Prostate gland (tissue), 2 donors: ENCODE results near the gene HCFC1R1. TPM values are rescaled to one million over a fixed set of nuclear protein-coding genes. Genes with fewer than 3 reads are reported as not detected.
"Not testable (repeated sequence)": the region's sequence is repeated elsewhere in the genome, so short reads cannot be mapped to it uniquely, and the experiment has no call there.

Source experiments
- DNase-seq: peaks from one replicate; pipeline ENCODE4 v3.0.0-alpha.2; 2019; ENCODE audit warnings: low spot score
- H3K27ac ChIP-seq, 2 donors: fragments of 200-600 bp; sonication (generic); 2 replicates each; pipeline ENCODE4 v1.5.1; 2017 to 2019
- H3K27me3 ChIP-seq: fragments of 200-600 bp; sonication (generic); replicated peaks from 2 replicates; pipeline ENCODE4 v1.5.1; 2019; ENCODE audit not compliant: insufficient read depth
- H3K36me3 ChIP-seq, 2 donors: fragments of 200-600 bp; sonication (generic); 1 replicate in 1 of 2; 2 replicates in 1 of 2; pipeline versions ENCODE4 v1.5.1 to v1.8.1; 2017 to 2019
- H3K4me1 ChIP-seq: fragments of 200-600 bp; sonication (generic); replicated peaks from 2 replicates; pipeline ENCODE4 v1.5.1; 2019
- H3K4me3 ChIP-seq, 2 donors: fragments of 200-600 bp; sonication (generic); 2 replicates each; pipeline ENCODE4 v1.5.1; 2017 to 2019
- H3K9me3 ChIP-seq: fragments of 200-600 bp; sonication (generic); 2 replicates; pipeline ENCODE4 v1.5.1; 2017
- CTCF ChIP-seq, 4 experiments: fragments of 200-600 bp in 2 of 4; fragments of 450-650 bp in 2 of 4; sonication (generic) in 2 of 4; IDR thresholded peaks; 1 replicate in 3 of 4; 2 replicates in 1 of 4; pipeline ENCODE4 v1.5.1; 2016 to 2019; ENCODE audit warnings: antibody characterized with exemption in 4 of 4, mild to moderate bottlenecking in 2 of 4, moderate library complexity in 2 of 4
- POLR2A ChIP-seq: fragments of 450-650 bp; IDR thresholded peaks from one replicate; pipeline ENCODE4 v1.6.1; 2016; ENCODE audit warnings: antibody characterized with exemption, mild to moderate bottlenecking
- POLR2AphosphoS5 ChIP-seq: sonication (generic); formaldehyde crosslinking; IDR thresholded peaks from one replicate; pipeline ENCODE4 v1.6.1; 2017; ENCODE audit warnings: antibody characterized with exemption
- WGBS: methylation state at CpG from one replicate; pipeline ENCODE4 v1.1.5; 2018; 5-methylcytosine and 5-hydroxymethylcytosine counted together
- intact Hi-C: fragments of 100-400 bp; cut with DNase I; formaldehyde crosslinking; loops from one replicate; pipeline ENCODE4 v1.14.2; 2022
- total RNA-seq, 2 donors: library from RNA; depleted of rRNA; stranded (reverse); fragments of >200 nt; gene quantifications; one replicate each; pipeline ENCODE4 v1.1.0, GENCODE V29; 2016

The HCFC1R1 gene
- total RNA-seq, 2 donors from 2014 or later: 52.4 to 67.0 TPM

- H3K27me3 ChIP-seq: no peaks in the 10 kb centered on the region
- DNase-seq: no peak
- H3K4me1 ChIP-seq: peaks cover 7% of the 10 kb centered on the region
- WGBS: 80% methylated on average over 17 of the region's 17 CpGs
- H3K27ac ChIP-seq: no peak overlapping the region
- no peak overlapping the region for H3K4me3 ChIP-seq
- TF ChIP-seq POLR2AphosphoS5 (no peak), POLR2A (no peak), CTCF (IDR thresholded peaks at IDR 0.05) (no peak)
- H3K9me3 ChIP-seq: no peaks in the 10 kb centered on the region
- no peaks in the 10 kb centered on the region for H3K36me3 ChIP-seq
- intact Hi-C loops: loop anchor here (5.0 kb wide), 1 partner anchor 72 kb away; no protein-coding TSS in a partner anchor
These were observed 31.4 kb upstream of the HCFC1R1 start for GRCh38 chr16:3054965-3055733.

GRCh38 chr16:3053330-3053710 lies 29.6 kb upstream of the HCFC1R1 start:
- intact Hi-C loops, H3K27ac ChIP-seq: not testable (repeated sequence)

GRCh38 chr16:3052571-3053329 lies 29.0 kb upstream of the HCFC1R1 start:
- H3K9me3 ChIP-seq, H3K27ac ChIP-seq, H3K36me3 ChIP-seq, DNase-seq, H3K27me3 ChIP-seq, H3K4me1 ChIP-seq, H3K4me3 ChIP-seq, intact Hi-C loops: not testable (repeated sequence)
- 75% methylated on average over 11 of the region's 12 CpGs for WGBS

More at GRCh38 chr16:3053330-3053710, 29.6 kb upstream of the HCFC1R1 start:
- H3K36me3 ChIP-seq, H3K4me3 ChIP-seq, H3K27me3 ChIP-seq, H3K4me1 ChIP-seq, DNase-seq, H3K9me3 ChIP-seq: not testable (repeated sequence)
- WGBS: 83% methylated on average over 11 of the region's 13 CpGs

GRCh38 chr16:3051494-3051893 lies 27.8 kb upstream of the HCFC1R1 start:
- 88% methylated on average over 9 of the region's 9 CpGs for whole genome bisulfite sequencing
- intact Hi-C loops: no loop called here
- no peak overlapping the region for H3K27ac ChIP-seq
- H3K36me3 ChIP-seq: no peaks in the 10 kb centered on the region
- no peaks in the 10 kb centered on the region for H3K9me3 ChIP-seq
- H3K4me1 ChIP-seq: peaks cover 2% of the 10 kb centered on the region
- no peaks in the 10 kb centered on the region for H3K27me3 ChIP-seq
- TF ChIP-seq POLR2A: no peak
- no peak for TF ChIP-seq CTCF (IDR thresholded peaks at IDR 0.05)
- no peak for TF ChIP-seq POLR2AphosphoS5
- DNase-seq: no peak
- H3K4me3 ChIP-seq: no peak overlapping the region

GRCh38 chr16:3051009-3051408 lies 27.3 kb upstream of the HCFC1R1 start:
- intact Hi-C loops: no loop called here
- Histone ChIP-seq H3K4me3 (no peak overlapping the region), H3K36me3 (no peaks in the 10 kb centered on the region), H3K9me3 (no peaks in the 10 kb centered on the region), H3K27me3 (peaks cover under 1% of the 10 kb centered on the region), H3K4me1 (peaks cover 7% of the 10 kb centered on the region), H3K27ac (no peak overlapping the region)
- TF ChIP-seq POLR2AphosphoS5 (no peak), POLR2A (no peak), CTCF (IDR thresholded peaks at IDR 0.05) (no peak)
- WGBS: 45% methylated on average over 4 of the region's 4 CpGs
- DNase-seq: no peak
